HL-60 (cell line): ENCODE data around the gene MFAP5.

Source experiments
- DNase-seq, 2 experiments: peaks; one replicate each; pipeline ENCODE4 v3.0.0-alpha.2; 2010 to 2020; ENCODE audit warnings: low read depth in 1 of 2, low spot score in 1 of 2
- H3K27ac ChIP-seq: fragments of 250-450 bp; sonication (Bioruptor Pico); replicated peaks from 2 replicates; pipeline ENCODE4 v1.5.1; 2020; ENCODE audit warnings: mild to moderate bottlenecking, moderate library complexity
- H3K27me3 ChIP-seq: fragments of 250-450 bp; sonication (Bioruptor Pico); 2 replicates; pipeline ENCODE4 v1.5.1; 2021; ENCODE audit warnings: mild to moderate bottlenecking, moderate library complexity; ENCODE audit not compliant: insufficient read depth, poor library complexity, severe bottlenecking
- H3K4me3 ChIP-seq: replicated peaks from 2 replicates; pipeline ENCODE4 v1.5.1; 2011; ENCODE audit warnings: mild to moderate bottlenecking, control low read depth, low read length; ENCODE audit not compliant: insufficient read depth
- GABPA ChIP-seq: IDR thresholded peaks from 2 replicates; pipeline ENCODE4 v1.6.1; 2012; ENCODE audit warnings: low read depth
- POLR2AphosphoS5 ChIP-seq: IDR thresholded peaks from 2 replicates; pipeline ENCODE4 v1.6.1; 2012; ENCODE audit warnings: low read depth
- SPI1 ChIP-seq: IDR thresholded peaks from 2 replicates; pipeline ENCODE4 v1.6.1; 2012; ENCODE audit warnings: low read depth, mild to moderate bottlenecking, borderline replicate concordance
- TF ChIP-seq, protein P1 (sequence below): IDR thresholded peaks from one replicate; pipeline ENCODE4 v1.5.1; 2011; ENCODE audit warnings: low read length, control low read depth, inconsistent platforms; ENCODE audit not compliant: insufficient read depth
- TF ChIP-seq, protein P2 (sequence below): IDR thresholded peaks from 2 replicates; pipeline ENCODE4 v1.6.1; 2012; ENCODE audit warnings: low read depth; ENCODE audit not compliant: insufficient replicate concordance

MFAP5 gene

DNA sequence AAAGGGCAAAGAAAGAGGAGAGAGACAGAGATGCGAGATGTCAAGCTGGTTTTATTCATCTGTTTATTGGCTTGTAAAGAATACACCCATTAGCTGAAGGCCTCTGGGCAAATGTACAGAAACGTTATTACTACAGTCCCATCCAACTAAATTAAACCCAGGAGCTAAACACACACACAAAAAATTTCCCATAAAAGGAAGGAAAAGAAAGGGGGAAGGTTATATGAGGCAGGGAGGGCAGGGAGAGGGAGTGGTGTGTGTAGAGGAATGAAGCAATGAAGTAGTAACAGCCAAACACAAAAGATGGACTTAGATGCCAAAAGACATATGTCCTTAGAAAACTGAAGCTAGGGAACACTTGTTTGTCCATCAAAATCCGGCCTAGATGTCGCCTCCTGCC lies 3.1 kb upstream of the MFAP5 start:
- no peak for DNase-seq
- Histone ChIP-seq H3K27me3 (peaks cover 2% of the 10 kb centered on the region), H3K4me3 (no peak overlapping the region), H3K27ac (no peak overlapping the region)
- no peak for TF ChIP-seq SPI1
- TF ChIP-seq GABPA = no peak
- TF ChIP-seq, protein P1, sequence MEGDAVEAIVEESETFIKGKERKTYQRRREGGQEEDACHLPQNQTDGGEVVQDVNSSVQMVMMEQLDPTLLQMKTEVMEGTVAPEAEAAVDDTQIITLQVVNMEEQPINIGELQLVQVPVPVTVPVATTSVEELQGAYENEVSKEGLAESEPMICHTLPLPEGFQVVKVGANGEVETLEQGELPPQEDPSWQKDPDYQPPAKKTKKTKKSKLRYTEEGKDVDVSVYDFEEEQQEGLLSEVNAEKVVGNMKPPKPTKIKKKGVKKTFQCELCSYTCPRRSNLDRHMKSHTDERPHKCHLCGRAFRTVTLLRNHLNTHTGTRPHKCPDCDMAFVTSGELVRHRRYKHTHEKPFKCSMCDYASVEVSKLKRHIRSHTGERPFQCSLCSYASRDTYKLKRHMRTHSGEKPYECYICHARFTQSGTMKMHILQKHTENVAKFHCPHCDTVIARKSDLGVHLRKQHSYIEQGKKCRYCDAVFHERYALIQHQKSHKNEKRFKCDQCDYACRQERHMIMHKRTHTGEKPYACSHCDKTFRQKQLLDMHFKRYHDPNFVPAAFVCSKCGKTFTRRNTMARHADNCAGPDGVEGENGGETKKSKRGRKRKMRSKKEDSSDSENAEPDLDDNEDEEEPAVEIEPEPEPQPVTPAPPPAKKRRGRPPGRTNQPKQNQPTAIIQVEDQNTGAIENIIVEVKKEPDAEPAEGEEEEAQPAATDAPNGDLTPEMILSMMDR = no peak

DNA sequence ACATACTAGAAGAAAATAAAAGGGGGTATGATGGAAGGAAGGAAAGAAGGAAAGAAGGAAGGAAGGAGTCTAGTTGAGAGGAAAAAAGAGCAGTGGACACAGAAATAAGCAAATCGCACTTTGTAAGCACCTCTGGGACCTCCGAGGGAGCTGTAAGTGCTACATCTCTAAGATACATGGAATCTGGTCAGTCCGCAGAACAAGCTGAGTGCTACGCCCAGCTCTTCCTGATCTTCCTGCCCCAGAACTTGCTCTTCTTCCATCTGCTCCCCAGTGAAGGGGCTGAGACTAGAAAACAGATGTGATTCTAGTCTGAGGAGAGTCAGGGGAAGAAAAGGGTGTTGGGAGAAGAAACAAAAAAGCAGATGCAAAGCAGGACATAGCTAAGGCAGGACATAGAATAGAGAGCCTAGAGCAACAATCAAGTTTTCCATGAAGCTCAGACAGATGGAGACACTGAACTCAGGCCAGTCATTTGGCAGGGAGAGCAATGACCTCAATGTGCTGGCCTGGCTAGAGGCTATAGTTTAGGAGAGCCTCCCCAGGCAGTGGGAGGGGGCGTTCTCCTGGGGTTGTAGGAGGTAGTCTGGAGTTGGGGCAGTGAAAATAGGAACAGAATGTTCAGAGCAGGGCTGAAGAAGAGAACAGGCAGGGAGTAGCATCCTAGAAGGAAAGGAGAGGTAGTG lies 1.7 kb upstream of the MFAP5 start:
- DNase-seq = no peak
- no peak overlapping the region for H3K4me3 ChIP-seq
- no peak overlapping the region for H3K27ac ChIP-seq
- TF ChIP-seq, protein P2, sequence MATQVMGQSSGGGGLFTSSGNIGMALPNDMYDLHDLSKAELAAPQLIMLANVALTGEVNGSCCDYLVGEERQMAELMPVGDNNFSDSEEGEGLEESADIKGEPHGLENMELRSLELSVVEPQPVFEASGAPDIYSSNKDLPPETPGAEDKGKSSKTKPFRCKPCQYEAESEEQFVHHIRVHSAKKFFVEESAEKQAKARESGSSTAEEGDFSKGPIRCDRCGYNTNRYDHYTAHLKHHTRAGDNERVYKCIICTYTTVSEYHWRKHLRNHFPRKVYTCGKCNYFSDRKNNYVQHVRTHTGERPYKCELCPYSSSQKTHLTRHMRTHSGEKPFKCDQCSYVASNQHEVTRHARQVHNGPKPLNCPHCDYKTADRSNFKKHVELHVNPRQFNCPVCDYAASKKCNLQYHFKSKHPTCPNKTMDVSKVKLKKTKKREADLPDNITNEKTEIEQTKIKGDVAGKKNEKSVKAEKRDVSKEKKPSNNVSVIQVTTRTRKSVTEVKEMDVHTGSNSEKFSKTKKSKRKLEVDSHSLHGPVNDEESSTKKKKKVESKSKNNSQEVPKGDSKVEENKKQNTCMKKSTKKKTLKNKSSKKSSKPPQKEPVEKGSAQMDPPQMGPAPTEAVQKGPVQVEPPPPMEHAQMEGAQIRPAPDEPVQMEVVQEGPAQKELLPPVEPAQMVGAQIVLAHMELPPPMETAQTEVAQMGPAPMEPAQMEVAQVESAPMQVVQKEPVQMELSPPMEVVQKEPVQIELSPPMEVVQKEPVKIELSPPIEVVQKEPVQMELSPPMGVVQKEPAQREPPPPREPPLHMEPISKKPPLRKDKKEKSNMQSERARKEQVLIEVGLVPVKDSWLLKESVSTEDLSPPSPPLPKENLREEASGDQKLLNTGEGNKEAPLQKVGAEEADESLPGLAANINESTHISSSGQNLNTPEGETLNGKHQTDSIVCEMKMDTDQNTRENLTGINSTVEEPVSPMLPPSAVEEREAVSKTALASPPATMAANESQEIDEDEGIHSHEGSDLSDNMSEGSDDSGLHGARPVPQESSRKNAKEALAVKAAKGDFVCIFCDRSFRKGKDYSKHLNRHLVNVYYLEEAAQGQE = no peak
- TF ChIP-seq GABPA = no peak
- no peak for TF ChIP-seq SPI1
- TF ChIP-seq, protein P1 = no peak
- no peak for TF ChIP-seq POLR2AphosphoS5
- peaks cover 2% of the 10 kb centered on the region for H3K27me3 ChIP-seq

DNA sequence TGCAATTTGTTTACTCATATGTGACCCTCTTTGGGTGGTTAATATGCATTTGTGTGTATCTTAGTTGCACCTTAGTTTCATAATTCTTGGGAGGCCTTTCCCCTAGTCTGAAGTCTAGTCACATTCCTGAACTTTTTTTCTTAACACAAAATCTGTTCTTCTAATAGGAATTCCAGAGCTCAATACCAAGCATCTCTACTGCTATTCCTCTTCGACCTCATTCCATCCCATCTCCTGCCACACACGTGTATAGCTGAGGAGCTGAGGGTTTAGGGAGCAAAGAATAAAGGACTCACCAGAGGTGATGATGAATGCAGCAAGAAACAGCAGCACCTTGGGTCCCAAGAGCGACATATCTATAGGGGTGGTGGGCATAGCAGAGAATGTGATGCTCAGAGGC lies 875 bp downstream of the MFAP5 start:
- H3K4me3 ChIP-seq = no peak overlapping the region

DNA sequence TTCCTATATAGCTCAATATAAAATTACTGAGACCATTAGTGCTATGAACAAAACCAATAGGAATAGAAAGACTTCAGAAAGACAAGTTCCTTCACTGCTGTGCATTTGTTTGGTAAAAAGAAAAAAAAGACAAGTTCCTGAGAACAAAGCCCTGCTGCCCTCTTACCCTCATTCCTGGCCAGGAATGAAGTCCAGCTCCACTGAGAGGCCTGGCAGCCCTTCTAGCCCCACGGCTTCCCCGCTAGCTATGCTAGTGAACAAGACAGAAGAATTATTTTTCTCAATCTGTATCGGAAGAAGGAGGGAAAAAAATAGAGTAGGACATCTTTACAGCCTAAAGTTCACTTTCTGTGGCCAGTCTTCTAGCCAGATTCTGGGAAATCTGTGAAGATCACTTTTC lies 1.6 kb downstream of the MFAP5 start:
- no peak for DNase-seq
- Histone ChIP-seq H3K4me3 (no peak overlapping the region), H3K27me3 (peaks cover 2% of the 10 kb centered on the region), H3K27ac (no peak overlapping the region)
- TF ChIP-seq, protein P2 = no peak
- TF ChIP-seq, protein P1 = no peak
- no peak for TF ChIP-seq POLR2AphosphoS5
- TF ChIP-seq GABPA = no peak
- no peak for TF ChIP-seq SPI1

More for the DNA sequence above, 875 bp downstream of the MFAP5 start:
- H3K27ac ChIP-seq = no peak overlapping the region
- no peak for TF ChIP-seq POLR2AphosphoS5
- TF ChIP-seq, protein P1 = no peak
- peaks cover 2% of the 10 kb centered on the region for H3K27me3 ChIP-seq
- no peak for DNase-seq
